ENCODE data around the gene DBN1. TPM values are rescaled to one million over a fixed set of nuclear protein-coding genes. Genes with fewer than 3 reads are reported as not detected.
A peak's percentile ranks its signal among the peaks of the same experiment; 100 is the strongest.

The DBN1 gene
- total and polyA plus RNA-seq, 9 of the 15 experiments (the other 6 are each of a cell fraction or from before 2014, with no cell fraction given) = 0.25 to 87.2 (median 27.9) TPM

DNA sequence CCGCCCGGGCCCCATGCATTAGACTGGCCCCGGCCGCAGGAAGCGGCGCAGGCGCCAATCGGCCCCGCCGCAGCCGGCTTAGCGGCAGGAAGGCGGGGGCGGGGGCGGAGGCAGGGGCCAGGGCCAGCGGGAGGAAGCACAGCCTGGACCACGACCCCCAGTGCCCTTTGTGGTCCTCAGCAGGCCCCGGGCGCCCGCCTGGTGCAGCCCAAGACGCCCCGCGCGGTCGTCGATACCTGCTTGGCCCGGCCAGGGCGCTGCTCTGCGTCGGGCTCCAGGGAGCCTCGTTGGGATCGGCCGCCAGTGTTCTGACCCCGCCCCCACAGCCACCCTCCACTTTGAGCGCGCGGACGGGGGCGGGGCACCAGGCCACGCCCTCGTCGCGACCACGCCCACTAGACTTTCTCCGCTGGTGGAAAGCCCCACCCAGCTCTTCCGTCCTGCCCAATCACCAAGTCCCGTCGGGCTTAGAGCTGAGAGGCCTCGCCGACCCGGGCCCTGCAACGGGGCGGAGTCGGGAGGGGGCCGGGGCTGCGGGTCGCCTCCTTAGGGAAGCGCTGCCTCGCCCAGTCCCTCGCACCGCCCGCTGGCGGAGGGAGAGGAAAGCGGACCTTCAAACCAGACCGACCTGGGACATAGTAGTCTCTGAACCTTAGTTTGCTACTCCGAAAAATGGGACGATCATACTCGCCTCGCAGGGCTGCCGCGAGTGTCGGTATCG, 24.0 kb upstream of the DBN1 start, which contains the start of gene PDLIM7:
TSS of gene PDLIM7 (minus strand) at position 313 of the 721 bp plus-strand sequence. CDS start 1,092 bp downstream, outside the sequence.
- POLR2A ChIA-PET = interaction anchor here (0.6 to 2.7 kb wide), 17 partner anchors 8 to 189 kb away, joined by 3 to 26 read pairs (median 4); partner anchors contain the start of gene DOK3
- in situ Hi-C loops (cut with MboI) = no loop called here
- no TSS peak for BruUV-seq (replicated peaks)
- Histone ChIP-seq H3K27ac (ENCODE audit: extremely low read depth, low read depth, low read length) (peak within 1 kb of the TSS; percentile 95), H2AFZ (ENCODE audit: low read depth, low read length) (peak within 1 kb of the TSS; percentile 69), H3K9me3 (replicated peaks; ENCODE audit: control insufficient read depth, insufficient read depth, low read depth, low read length) (no peaks in the 10 kb centered on the region), H3K36me3 (ENCODE audit: control insufficient read depth, insufficient read depth, low read length) (peaks cover 35% of the 10 kb centered on the region; the same call in 2 of the 3 replicates), H3K9me1 (ENCODE audit: control insufficient read depth, insufficient read depth, low read length) (no peaks in the 10 kb centered on the region), H3K27me3 (ENCODE audit: control insufficient read depth in 2 of 2, insufficient read depth in 2 of 2, low read length in 2 of 2) (no peaks in the 10 kb centered on the region), H3K9ac (ENCODE audit: insufficient read depth in 1 of 2, low read depth in 2 of 2, low read length in 2 of 2) (peak within 1 kb of the TSS; percentile 89 to 98), H4K20me1 (replicated peaks; ENCODE audit: control insufficient read depth, insufficient read depth, low read length) (no peaks in the 10 kb centered on the region; the same call in 1 of the 2 replicates), H3K4me1 (replicated peaks in 1 of 2; ENCODE audit: control insufficient read depth in 2 of 2, insufficient read depth in 2 of 2, low read length in 2 of 2) (peaks cover 57 to 85% of the 10 kb centered on the region in 2 experiments), H3K4me2 (ENCODE audit: insufficient read depth, low read length) (peak within 1 kb of the TSS; percentile 91), H3K4me3 (peak within 1 kb of the TSS; percentile 82), H3K79me2 (ENCODE audit: control insufficient read depth, insufficient read depth, low read length) (peaks cover 50% of the 10 kb centered on the region)
- 2% methylated on average over 48 of the region's 73 CpGs for WGBS (ENCODE audit: insufficient coverage, low coverage, missing lambda C conversion rate)
- ATAC-seq (peak; percentile 81), FAIRE-seq (peak; percentile 97), DNase-seq (ENCODE audit: extremely low read depth in 1 of 4, low spot score in 3 of 4) (peak; percentile 97 to 99 (median 98))
- intact Hi-C loops (cut with micrococcal nuclease) = loop anchor here (1.0 to 5.0 kb wide), 3 partner anchors 41 to 180 kb away; partner anchors contain the start of gene FAM193B
- CTCF ChIA-PET (ENCODE audit: low intra/inter-chr PET ratio) = no interaction called here
- TF ChIP-seq SIN3B (IDR thresholded peaks at IDR 0.05; ENCODE audit: low read depth) (peak; percentile 43; the same call in 1 of the 2 replicates), RCOR1 (IDR thresholded peaks at IDR 0.05; ENCODE audit: borderline replicate concordance in 1 of 2, low read depth in 2 of 2, low read length in 2 of 2) (peak; percentile 79 to 98; a peak in 3 of 4 replicates), TEAD4 (IDR thresholded peaks at IDR 0.05; ENCODE audit: low read length) (peak; percentile 36), TEAD4 (CRISPR knock-in tag; IDR thresholded peaks at IDR 0.05; ENCODE audit: borderline replicate concordance) (no peak), EGR1 (conservative IDR thresholded peaks at IDR 0.05) (peak; percentile 96), PTBP1 (IDR thresholded peaks at IDR 0.05; ENCODE audit: low read depth, low read length) (peak; percentile 90), RB1 (IDR thresholded peaks at IDR 0.05; ENCODE audit: low read depth) (peak; percentile 25), KDM1A (IDR thresholded peaks at IDR 0.05) (peak; percentile 95 to 99), MCM7 (IDR thresholded peaks at IDR 0.05) (no peak), NRF1 (conservative IDR thresholded peaks at IDR 0.05 in 1 of 2, IDR thresholded peaks at IDR 0.05 in 1 of 2) (peak; percentile 78 to 82), HDAC6 (IDR thresholded peaks at IDR 0.05; ENCODE audit: low read depth, low read length) (0 out of 2 replicates have a peak, but pooled peaks have one; percentile 74), NFE2 (IDR thresholded peaks at IDR 0.05; ENCODE audit: low read depth) (peak; percentile 24; the same call in 1 of the 2 replicates), GABPB2 (CRISPR knock-in tag; conservative IDR thresholded peaks at IDR 0.05) (no peak), TARDBP (IDR thresholded peaks at IDR 0.05) (no peak), ERF (CRISPR knock-in tag; IDR thresholded peaks at IDR 0.05) (peak; percentile 13; the same call in 1 of the 2 replicates), RBM34 (IDR thresholded peaks at IDR 0.05; ENCODE audit: borderline replicate concordance, insufficient read depth, low read length) (peak; percentile 85; the same call in 1 of the 2 replicates), GTF2A2 (tag; IDR thresholded peaks at IDR 0.05) (no peak)
- TF ChIP-seq, protein P1, sequence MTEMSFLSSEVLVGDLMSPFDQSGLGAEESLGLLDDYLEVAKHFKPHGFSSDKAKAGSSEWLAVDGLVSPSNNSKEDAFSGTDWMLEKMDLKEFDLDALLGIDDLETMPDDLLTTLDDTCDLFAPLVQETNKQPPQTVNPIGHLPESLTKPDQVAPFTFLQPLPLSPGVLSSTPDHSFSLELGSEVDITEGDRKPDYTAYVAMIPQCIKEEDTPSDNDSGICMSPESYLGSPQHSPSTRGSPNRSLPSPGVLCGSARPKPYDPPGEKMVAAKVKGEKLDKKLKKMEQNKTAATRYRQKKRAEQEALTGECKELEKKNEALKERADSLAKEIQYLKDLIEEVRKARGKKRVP (CRISPR knock-in tag; IDR thresholded peaks at IDR 0.05) = no peak
- TF ChIP-seq, protein P2, sequence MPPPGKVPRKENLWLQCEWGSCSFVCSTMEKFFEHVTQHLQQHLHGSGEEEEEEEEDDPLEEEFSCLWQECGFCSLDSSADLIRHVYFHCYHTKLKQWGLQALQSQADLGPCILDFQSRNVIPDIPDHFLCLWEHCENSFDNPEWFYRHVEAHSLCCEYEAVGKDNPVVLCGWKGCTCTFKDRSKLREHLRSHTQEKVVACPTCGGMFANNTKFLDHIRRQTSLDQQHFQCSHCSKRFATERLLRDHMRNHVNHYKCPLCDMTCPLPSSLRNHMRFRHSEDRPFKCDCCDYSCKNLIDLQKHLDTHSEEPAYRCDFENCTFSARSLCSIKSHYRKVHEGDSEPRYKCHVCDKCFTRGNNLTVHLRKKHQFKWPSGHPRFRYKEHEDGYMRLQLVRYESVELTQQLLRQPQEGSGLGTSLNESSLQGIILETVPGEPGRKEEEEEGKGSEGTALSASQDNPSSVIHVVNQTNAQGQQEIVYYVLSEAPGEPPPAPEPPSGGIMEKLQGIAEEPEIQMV (tag; conservative IDR thresholded peaks at IDR 0.05; ENCODE audit: low read depth) = peak; percentile 95

Measured in K562 (cell line).